NCI-H69 (cell line): ENCODE measurements around the gene ICOSLG.
"Not testable (repeated sequence)": the region's sequence is repeated elsewhere in the genome, so short reads cannot be mapped to it uniquely, and the experiment has no call there.

ENCODE experiments used
- DNase-seq: peaks from one replicate; lab custom pipeline; 2025; lab: John Stamatoyannopoulos, UW

The ICOSLG gene

GRCh38 chr21:44265734-44266270, 25.1 kb upstream of the ICOSLG start:
- DNase-seq, result no peak

DNA sequence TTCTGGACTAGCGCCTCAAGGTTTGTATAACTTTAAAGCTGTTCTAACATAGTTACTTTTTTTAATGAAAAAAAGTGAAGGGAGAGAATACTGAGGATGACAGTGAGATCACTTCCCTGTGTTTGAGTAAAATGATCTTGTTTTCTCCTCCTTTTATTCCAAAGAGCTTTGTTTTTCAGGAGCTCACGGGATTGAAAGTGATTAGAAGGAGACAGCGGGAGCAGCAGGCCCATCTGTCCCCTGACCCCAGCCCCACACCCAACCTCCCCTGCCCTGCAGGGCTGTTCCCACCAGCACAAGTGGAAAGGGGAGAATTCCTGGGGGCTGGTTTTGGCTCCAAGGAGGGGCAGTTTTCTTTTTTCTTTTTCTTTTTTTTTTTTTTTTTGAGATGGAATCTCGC, 23.0 kb upstream of the ICOSLG start:
- no peak for DNase-seq

DNA sequence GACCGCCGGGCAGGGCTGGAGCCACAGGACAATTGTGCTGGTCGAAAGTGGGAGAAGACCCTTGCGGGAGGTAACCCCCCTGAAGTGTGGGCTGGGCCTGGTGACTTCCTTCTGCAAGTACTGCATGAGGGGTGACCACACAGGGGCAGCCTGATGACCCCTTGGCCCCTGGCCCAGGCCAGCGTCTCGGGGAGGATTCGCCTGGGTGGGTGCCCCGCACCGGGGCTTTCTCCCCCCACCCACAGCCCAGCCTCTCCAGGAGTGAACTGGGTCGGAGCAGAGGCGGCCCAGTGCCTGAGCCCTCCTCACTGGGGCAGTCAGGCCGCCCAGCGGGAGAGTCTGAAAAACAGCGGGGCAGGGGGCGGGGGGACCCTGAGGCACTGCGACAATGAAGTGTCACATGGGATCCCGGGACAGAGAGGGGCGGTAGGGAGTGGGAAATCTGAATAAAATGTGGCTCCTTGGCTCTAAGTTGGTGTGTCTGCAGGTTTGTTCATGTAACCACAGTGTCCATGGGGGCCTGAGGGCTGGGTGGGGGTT, 22.5 kb upstream of the ICOSLG start:
- DNase-seq, result no peak

GRCh38 chr21:44262338-44263056, 21.8 kb upstream of the ICOSLG start:
- no peak for DNase-seq

DNA sequence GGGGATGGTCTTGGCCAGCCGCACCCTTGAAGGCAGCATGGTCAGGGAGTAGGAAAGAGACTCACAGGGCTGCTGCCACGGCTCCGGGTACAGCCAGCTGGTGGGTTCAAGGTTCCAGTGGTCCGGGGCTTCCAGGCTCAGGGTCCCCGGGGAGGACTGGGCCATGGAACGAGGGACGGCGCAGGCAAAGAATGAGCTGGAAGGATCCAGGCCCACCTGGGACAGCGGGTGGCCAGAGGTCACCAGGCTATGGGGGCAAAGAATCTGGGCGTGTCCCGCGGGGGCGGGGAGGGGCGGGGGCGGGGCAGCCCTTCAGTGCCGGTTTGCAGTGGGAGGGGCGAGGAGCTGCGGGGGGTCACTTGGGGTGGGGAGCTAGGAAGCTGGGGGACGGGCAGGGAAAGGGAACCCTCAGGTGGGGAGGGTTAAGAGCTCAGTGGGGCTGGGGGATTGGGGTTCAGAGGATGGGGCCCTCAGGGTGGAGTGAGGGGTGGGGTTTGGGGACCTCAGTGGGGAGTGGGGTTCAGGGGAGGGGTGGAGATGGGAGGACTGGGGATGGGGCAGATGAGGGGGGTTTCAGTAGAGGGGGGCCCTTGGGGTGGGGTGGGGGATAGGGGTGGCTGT, 21.0 kb upstream of the ICOSLG start, which contains the start of gene DNMT3L:
DNMT3L (minus strand) TSS at position 223 of the 621 bp plus-strand sequence. CDS start 638 bp downstream, outside the sequence.
- DNase-seq, result no peak

DNA sequence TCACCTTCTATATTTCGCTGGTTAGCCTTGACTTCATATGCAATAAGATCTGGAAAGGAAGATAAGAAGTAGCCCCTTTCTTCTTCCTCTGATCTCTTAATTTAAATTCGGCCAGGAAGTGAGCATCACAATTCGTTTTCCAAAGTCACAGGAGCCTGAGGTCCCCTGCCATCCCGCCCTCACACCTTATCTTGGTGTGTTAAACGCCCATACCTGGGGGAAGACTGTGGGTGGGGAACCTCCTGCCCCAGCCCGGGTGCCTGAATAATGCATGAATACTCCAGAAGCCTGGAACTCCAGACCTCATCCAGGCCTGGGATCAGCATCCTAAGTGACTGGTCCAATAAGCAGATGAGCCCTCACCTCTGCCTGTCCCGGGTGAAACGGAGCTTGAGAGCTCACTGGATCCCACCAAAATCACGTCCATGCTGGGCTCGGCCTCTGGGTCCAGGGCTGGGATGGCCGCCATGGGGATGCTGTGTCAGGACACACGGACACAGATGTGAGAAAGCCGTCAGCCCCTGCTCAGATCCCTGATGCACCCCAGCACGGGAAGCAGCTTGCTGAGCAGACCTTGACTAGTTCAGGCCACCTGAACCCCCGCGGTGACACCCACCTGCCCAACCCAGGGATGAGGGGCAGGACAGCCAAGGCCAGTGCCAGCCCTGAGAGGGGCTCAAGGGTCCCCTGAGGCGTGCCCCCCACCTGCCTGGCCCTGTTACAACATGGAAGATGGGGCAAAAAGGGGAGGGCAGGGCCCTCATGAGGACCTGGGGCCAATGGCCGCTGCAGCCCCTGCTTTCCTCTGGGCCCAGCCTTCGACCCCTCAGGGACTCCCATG, 20.3 kb upstream of the ICOSLG start:
- DNase-seq, result no peak

GRCh38 chr21:44260066-44260465, 19.3 kb upstream of the ICOSLG start:
- no peak for DNase-seq

DNA sequence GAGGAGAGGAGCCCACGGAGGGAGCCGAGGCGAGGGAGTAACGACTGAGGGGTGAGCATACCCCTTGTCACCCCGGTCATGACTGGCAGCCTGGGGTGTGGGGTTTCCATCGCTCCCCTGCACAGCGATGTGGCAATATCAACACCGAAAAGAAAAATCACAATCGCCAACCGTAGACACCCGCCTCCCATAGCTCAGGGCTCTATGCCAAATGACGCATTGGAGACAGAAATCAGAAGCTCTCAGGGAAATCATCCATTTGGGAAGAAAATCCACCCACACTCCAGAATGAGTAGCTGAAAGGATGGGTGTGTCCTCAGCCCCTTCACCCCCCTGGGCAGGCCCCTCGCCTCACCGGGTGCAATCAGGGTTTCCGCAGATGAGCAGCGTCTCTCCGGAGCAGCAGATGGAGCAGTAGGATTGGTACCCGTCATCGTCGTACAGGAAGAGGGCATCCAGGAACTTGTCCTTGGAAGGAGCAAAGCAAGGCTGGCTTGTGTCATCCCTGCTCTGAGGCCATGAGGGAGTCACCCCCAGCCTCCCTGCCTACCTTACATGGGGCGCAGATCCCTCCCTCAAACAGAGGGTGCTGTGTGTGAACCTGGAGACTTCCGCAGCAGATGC, 18.5 kb upstream of the ICOSLG start:
- peak; percentile 64 for DNase-seq

DNA sequence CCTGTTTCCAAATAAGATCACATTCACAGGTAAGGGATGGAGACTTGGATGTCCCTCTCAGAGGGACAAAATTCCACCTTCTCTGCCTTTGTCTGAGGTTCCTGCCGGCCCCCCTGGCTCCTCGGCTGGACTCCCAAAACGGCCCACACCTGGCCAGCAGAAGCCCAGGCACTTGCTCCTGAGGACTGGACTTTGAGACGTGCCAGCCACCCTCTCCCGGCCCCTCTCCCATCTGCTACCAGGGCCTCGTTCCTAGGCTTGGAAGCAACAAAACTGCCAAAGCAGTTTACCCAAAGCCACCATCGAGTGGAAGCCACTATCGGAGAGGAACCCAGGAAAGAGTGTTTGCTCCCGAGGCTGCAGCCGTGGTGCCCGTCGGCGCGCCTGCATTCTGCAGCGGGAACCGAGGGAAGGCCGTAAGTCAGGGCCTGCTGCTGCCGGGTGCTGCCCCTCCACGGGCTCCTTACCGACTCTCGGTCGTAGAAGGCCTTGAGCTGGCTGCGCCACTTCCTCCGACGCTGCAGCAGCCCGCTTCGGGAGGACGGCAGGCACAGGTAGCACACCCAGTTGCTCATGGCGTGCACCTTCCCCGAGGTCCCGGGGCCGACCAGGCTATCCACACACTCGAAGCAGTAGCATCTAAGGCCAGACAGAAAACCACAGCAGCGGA, 17.4 kb upstream of the ICOSLG start:
- DNase-seq, result no peak

GRCh38 chr21:44255511-44255981, 14.8 kb upstream of the ICOSLG start:
- DNase-seq, result no peak

- no peak for DNase-seq
These were observed 13.3 kb upstream of the ICOSLG start for GRCh38 chr21:44253832-44254710.

DNA sequence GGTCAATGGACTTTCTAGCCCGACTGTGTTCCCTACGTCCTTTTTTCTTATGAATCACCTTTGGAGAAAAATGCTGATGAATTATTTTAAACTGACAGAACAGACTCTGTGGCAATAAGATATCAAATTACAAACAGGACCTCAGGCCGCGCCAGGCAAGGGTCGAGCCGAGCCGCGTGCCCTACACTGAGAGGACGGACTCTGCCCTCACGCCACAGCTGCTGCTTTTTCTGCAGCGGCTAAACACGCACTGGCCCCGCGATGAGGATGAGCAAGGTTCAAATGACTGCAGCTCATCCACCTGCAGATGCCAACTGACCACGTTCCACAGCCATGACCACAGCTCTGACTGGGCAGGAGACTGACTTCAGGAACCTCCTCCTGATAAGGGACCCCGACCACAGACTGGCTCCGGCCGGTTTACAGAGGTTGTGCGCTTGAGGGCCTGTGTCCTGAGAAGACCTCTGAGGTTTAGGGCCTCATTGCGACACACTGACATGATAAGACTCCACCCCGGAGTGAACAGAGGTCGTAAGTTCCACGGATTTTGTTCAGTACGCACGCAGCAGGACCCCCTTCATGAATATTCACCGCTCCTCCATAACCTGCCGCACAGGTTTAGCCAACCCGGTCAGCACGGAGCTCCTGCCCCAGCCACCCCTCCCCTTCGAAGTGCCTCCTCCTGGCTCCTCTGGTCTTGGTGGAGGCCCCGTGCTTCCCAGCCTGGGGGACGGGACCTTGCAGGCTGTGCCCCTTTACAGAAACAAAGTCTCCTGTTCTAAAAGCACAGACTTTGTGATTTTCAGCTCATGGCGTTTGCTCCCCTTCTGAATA, 8.7 kb upstream of the ICOSLG start:
- DNase-seq, result not testable (repeated sequence)

DNA sequence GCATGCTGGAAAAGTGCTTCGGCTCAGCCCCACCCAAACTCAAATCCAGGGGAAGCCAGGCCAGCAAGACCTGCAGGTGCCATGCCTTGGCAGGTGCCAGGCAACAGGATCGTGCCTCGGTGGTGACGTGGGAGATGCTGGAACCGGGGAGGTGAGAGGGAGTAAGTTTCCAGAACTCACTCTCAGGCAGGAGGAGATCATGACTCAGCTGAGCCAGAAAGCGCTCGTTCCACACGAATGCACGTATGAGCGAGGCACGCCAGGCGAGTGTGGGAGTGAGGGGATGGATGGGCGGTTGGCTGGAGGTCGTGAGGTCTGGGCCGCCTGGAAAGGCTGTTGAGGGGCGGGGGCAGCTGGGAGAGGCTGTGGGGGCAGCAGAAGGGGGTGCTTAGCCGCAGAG, 7.2 kb upstream of the ICOSLG start:
- not testable (repeated sequence) for DNase-seq

DNA sequence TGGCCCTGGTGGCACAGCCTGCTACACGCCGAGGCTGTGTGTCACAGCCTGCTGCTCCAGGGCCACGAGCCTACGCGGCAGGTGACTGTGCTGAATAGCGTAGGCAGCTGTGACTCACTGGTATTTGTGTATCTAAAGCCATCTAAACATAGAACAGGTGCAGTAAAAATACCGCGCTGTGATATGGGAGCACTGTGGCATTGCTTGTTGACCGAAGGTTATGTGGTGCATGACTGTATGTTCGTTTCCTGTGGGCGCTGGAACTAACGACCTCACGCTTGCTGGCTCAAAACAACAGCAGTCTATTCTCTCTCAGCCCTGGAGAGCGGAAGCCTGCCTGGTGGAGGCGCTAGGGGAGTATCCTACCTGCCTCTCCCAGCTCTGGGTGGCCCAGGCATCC, 3.2 kb upstream of the ICOSLG start:
- DNase-seq, result not testable (repeated sequence)

GRCh38 chr21:44241281-44241680, 538 bp upstream of the ICOSLG start:
- DNase-seq, result not testable (repeated sequence)

DNA sequence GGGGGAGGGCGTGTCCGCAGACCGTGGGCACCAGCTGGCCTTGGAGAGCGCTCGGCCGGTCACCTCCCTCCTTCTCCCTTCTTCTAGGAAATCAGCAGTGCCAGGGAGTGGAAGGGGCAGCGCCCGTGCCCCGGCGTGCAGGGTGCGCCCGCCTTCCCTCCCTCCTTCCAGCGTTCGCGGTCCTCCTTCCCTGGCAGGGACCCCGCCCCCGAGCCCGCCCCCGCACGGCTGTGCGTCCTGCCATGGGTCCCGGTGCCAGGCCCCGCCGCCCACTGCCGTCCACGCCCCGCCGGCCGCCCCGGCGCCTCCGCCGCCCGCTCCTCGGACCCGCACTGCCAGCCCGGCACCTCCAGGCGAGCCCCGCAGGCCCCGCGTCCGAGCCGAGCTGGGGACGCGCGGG, 390 bp downstream of the ICOSLG start:
- DNase-seq, result not testable (repeated sequence)

DNA sequence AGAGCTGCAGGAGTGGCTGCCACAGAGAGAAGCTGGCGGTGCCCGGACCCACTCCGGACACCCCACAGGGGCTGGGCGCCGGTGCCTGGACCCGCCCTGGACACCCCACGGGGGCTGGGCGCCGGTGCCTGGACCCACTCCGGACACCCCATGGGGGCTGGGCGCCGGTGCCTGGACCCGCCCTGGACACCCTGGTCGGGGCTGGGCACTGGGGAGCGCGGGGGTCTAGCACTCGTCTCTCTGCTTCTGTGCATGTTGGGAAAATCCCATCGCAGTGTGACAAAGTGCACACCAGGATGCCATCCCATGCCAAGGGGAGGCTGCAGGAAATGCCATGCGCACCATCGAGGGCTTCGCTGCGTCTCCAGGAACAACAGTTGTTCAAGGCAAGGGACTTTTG, 11.2 kb downstream of the ICOSLG start:
- DNase-seq, result not testable (repeated sequence)

- DNase-seq, result not testable (repeated sequence)
These were observed 12.6 kb downstream of the ICOSLG start for GRCh38 chr21:44228109-44228508.

DNA sequence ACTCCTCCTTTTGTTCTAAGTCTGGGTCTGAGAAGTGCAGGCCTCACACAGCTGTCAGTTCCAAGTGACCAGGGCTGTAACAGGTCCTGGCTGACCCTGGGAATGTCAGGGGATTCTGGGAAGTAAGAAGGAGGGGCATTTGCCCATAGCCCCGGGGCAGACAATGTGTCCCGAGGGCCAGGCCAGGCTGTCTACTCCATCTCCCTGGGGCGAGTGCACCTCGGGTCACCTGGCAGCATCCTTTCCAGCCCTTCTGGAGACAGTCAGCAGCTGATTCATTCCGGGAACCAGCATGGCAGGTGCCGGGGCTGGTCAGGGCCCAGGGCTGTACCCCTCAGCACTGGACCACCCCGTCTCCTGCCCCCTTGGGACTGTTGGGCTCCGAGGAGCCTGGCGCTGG, 13.1 kb downstream of the ICOSLG start:
- not testable (repeated sequence) for DNase-seq
